Thyroid gland (tissue), 4 donors: ENCODE measurements around the gene CAP1.

Experiments used
- CTCF ChIP-seq, 6 experiments: fragments of 200-600 bp in 3 of 6; fragments of 450-650 bp in 3 of 6; sonication (generic) in 3 of 6; IDR thresholded peaks; one replicate each; pipeline ENCODE4 v1.5.1; 2016 to 2019; ENCODE audit warnings: antibody characterized with exemption in 6 of 6, mild to moderate bottlenecking in 2 of 6, inconsistent platforms in 1 of 6, moderate library complexity in 1 of 6
- POLR2A ChIP-seq, 2 donors: fragments of 450-650 bp; IDR thresholded peaks; one replicate each; pipeline ENCODE4 v1.6.1; 2017; ENCODE audit warnings: antibody characterized with exemption in 2 of 2, mild to moderate bottlenecking in 2 of 2, moderate library complexity in 1 of 2

GRCh38 chr1:40036574-40036973, 4.0 kb upstream of the CAP1 start:
- TF ChIP-seq CTCF (IDR thresholded peaks at IDR 0.05): no peak
- no peak for TF ChIP-seq POLR2A (IDR thresholded peaks at IDR 0.05)
